Tibial artery (tissue), 4 donors: ENCODE data around the gene SCNN1A.

Source experiments
- DNase-seq, 2 donors: peaks; one replicate each; pipeline ENCODE4 v3.0.0-alpha.2; 2019
- H3K27ac ChIP-seq, 2 donors: fragments of 200-600 bp; sonication (generic) in 1 of 2; 1 replicate in 1 of 2; 2 replicates in 1 of 2; pipeline ENCODE4 v1.5.1; 2018 to 2019; ENCODE audit warnings: mild to moderate bottlenecking in 1 of 2
- H3K27me3 ChIP-seq, 2 donors: fragments of 200-600 bp; sonication (generic) in 1 of 2; one replicate each; pipeline versions ENCODE4 v1.5.1 to v1.6.0; 2016 to 2019
- H3K36me3 ChIP-seq, 3 donors: fragments of 200-600 bp; sonication (generic) in 2 of 3; one replicate each; pipeline ENCODE4 v1.5.1; 2016 to 2019; ENCODE audit warnings: mild to moderate bottlenecking in 2 of 3
- H3K4me1 ChIP-seq, 4 donors: fragments of 200-600 bp; sonication (generic) in 2 of 4; 1 replicate in 3 of 4; 2 replicates in 1 of 4; pipeline ENCODE4 v1.5.1; 2016 to 2019
- H3K4me3 ChIP-seq, 2 donors: fragments of 200-600 bp; sonication (generic) in 1 of 2; 1 replicate in 1 of 2; 2 replicates in 1 of 2; pipeline ENCODE4 v1.5.1; 2018 to 2019; ENCODE audit warnings: mild to moderate bottlenecking in 2 of 2
- H3K9me3 ChIP-seq, 3 donors: fragments of 200-600 bp; sonication (generic) in 1 of 3; one replicate each; pipeline ENCODE4 v1.5.1; 2016 to 2019
- intact Hi-C: fragments of 100-400 bp; cut with DNase I; formaldehyde crosslinking; loops from one replicate; pipeline ENCODE4 v1.15.0; 2023; ENCODE audit warnings: low total_unique reads
- TF ChIP-seq, protein P1 (sequence below), 2 experiments: fragments of 200-600 bp in 1 of 2; fragments of 450-650 bp in 1 of 2; IDR thresholded peaks; one replicate each; pipeline ENCODE4 v1.5.1; 2017 to 2019; ENCODE audit warnings: antibody characterized with exemption in 2 of 2, mild to moderate bottlenecking in 1 of 2, moderate library complexity in 1 of 2

Gene SCNN1A

DNA sequence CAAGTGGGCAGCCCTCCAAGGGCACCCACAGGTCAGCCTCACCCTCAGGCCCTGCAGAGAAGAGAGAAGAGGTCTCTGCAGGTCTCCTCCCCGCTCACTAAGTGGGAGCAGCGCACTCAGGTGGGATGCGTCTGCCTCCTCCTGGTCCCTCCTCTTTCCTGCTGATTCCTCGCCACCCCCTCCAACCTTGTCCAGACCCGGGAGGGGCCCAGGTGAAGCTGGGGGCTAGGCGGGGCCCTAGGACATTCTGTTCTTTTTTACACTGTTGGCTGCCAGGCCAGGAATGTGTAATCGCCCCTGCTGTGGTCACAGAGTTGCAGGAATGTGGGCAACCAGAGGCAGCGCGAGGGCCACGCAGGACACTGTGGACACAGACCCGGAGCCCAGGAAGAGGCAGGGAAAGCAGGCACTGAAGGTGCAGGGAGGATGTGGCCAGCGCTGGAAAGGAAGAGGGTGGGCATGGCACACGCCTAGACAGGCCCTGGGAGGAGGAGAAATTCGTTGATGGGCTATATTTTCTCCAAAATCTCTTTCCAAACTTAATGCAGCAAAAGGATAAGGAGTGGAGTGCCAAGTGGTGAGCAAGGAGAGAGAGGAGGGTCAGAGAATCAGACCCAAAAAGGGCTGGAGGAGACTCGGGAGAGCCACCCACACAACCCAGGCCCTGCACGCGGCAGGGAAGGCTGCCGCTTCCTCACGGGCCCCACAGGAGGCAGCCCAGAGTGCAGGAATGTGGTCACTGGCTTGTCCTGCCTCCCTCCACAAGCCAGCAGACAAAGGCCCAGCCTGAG is 911 bp upstream of the SCNN1A start:
- H3K27me3 ChIP-seq, result no peaks in the 10 kb centered on the region
- H3K27ac ChIP-seq, result peak overlapping the region; percentile 49 to 69
- no peaks in the 10 kb centered on the region for H3K9me3 ChIP-seq
- intact Hi-C loops, result no loop called here
- TF ChIP-seq, protein P1, sequence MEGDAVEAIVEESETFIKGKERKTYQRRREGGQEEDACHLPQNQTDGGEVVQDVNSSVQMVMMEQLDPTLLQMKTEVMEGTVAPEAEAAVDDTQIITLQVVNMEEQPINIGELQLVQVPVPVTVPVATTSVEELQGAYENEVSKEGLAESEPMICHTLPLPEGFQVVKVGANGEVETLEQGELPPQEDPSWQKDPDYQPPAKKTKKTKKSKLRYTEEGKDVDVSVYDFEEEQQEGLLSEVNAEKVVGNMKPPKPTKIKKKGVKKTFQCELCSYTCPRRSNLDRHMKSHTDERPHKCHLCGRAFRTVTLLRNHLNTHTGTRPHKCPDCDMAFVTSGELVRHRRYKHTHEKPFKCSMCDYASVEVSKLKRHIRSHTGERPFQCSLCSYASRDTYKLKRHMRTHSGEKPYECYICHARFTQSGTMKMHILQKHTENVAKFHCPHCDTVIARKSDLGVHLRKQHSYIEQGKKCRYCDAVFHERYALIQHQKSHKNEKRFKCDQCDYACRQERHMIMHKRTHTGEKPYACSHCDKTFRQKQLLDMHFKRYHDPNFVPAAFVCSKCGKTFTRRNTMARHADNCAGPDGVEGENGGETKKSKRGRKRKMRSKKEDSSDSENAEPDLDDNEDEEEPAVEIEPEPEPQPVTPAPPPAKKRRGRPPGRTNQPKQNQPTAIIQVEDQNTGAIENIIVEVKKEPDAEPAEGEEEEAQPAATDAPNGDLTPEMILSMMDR (IDR thresholded peaks at IDR 0.05), result peak; percentile 25 to 46
- H3K4me1 ChIP-seq, result peaks cover 0 to 55% (median 31%) of the 10 kb centered on the region in 4 donors
- peak; percentile 70 to 79 for DNase-seq
- H3K36me3 ChIP-seq, result no peaks in the 10 kb centered on the region
- no peak overlapping the region for H3K4me3 ChIP-seq

DNA sequence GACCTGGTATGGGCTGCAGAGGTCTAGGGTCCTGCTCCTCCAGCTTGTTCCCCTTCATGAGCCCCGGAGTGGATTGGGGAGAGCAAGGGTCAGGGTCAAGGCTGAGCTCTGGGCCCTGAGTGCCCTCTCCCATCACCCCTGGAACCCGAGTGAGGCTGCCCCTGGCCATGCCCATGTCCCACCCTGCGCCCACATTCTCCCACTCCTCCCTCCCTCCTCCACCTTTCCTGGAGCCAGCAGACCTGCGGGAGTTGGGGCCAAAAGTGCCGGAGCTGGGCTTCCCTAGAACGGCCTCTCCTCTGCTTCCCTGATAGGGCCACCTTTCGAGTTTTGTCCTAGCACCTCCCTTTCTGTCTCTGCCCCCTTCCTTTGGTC is 590 bp downstream of the SCNN1A start:
- intact Hi-C loops, result no loop called here
- no peak for DNase-seq
- Histone ChIP-seq H3K36me3 (no peaks in the 10 kb centered on the region), H3K9me3 (no peaks in the 10 kb centered on the region), H3K27me3 (no peaks in the 10 kb centered on the region), H3K4me1 (peaks cover 0 to 44% (median 34%) of the 10 kb centered on the region in 4 donors), H3K27ac (peak overlapping the region; percentile 49 to 69), H3K4me3 (no peak overlapping the region)
- TF ChIP-seq, protein P1 (IDR thresholded peaks at IDR 0.05), result no peak

DNA sequence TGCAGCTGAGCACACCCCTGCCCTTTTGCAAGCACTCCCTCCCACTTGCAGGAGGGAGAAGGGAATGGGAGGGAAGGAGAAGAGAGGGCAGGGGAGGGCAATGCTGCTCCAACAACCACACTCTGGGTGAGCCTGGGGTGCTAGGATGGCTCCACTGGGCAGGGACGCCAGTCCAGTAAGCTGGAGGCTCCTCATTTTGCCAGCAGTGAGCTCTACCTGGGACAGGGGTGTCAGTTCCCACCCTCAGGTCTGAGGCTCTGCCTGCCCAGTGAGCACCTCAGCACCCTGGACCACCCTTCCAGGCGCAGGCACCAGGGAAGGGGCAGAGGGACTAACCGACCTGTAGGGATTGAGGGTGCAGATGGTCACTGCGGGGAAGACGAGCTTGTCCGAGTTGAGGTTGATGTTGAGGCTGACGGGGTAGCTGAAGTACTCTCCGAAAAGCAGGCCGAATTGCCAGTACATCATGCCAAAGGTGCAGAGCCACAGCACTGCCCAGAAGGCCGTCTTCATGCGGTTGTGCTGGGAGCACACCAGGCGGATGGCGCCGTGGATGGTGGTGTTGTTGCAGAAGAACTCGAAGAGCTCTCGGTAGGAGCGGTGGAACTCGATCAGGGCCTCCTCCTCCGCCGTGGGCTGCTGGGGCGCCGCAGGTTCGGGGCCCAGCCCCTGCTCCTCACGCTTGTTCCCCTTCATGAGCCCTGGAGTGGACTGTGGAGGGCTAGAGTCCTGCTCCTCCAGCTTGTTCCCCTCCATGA is 1.2 kb downstream of the SCNN1A start:
- TF ChIP-seq, protein P1 (IDR thresholded peaks at IDR 0.05), result no peak
- no peak overlapping the region for H3K4me3 ChIP-seq
- H3K27ac ChIP-seq, result no peak overlapping the region

DNA sequence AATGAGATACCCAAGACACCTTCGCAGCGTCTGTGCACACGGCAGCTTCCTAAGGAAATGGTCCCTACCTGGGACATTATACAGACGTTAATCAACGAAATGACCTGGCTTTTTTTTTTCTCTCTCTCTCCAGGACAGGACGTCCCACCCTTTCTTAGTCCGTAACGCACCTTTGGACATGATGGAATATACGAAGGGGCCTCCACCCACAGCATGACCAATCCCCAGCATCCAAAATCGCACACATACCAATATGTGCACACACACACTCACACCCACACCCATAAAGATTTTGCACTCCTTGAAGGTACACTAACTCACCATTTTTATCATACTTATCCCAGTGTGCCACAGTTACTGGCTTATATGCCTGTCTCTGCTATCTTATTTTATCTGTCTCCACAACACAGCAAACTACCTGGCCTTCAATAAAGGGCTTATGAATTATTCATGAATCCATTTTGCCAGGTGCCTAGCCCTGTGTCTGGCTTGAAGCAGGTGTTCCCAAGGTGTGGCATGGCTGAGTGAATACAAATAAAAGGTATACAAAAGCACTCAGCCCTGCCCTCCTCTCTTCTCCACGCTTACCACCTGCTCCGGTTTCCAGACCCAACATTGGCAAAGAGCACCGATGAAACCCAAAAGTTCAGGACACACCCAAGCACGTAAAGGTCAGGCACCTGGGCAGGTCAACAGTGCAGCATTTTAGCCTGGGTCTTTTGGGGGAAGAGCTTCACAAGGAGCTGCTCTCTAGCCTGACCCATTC is 2.2 kb downstream of the SCNN1A start:
- Histone ChIP-seq H3K9me3 (no peaks in the 10 kb centered on the region), H3K36me3 (no peaks in the 10 kb centered on the region), H3K27ac (peak overlapping the region; percentile 54 to 62), H3K27me3 (no peaks in the 10 kb centered on the region), H3K4me3 (no peak overlapping the region), H3K4me1 (peaks cover 0 to 50% (median 33%) of the 10 kb centered on the region in 4 donors)
- DNase-seq, result no peak
- TF ChIP-seq, protein P1 (IDR thresholded peaks at IDR 0.05), result no peak
- intact Hi-C loops, result no loop called here

More for the DNA sequence above, 1.2 kb downstream of the SCNN1A start:
- H3K27me3 ChIP-seq, result no peaks in the 10 kb centered on the region
- peaks cover 0 to 45% (median 34%) of the 10 kb centered on the region in 4 donors for H3K4me1 ChIP-seq
- H3K36me3 ChIP-seq, result no peaks in the 10 kb centered on the region
- intact Hi-C loops, result no loop called here
- no peaks in the 10 kb centered on the region for H3K9me3 ChIP-seq
- DNase-seq, result peak in 1 of 2 donors; percentile 18

DNA sequence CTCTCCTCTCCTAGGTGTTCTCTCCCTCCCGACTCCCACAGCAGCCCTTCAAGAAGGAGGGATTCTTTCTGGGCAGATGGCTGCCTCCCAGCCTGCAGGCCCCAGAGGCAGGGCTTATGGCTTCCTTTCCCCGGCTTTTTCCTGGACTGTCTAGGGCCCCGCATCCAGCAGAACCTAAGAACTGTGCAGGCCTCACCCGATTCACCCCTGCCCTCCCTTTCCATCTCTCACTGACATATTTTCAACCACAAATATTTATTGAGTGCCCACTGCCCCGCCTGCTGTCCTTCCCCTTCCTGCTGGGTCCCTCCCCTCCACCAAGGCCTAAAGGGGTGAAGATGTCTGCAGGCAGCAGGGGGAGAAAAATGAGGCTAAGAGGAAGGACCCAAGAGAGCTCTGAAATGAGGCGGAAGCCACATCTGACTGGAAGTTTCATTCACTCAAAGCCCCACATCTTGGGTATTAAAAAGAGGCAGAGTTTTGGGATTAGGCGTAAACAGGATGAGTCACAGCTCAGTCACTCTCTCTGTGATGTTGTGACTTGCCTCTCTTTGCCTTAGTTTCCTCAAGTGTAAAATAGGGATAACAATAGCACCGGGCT is 2.9 kb downstream of the SCNN1A start:
- intact Hi-C loops, result no loop called here
- H3K4me1 ChIP-seq, result peaks cover 0 to 47% (median 28%) of the 10 kb centered on the region in 4 donors
- TF ChIP-seq, protein P1 (IDR thresholded peaks at IDR 0.05), result no peak
- H3K36me3 ChIP-seq, result no peaks in the 10 kb centered on the region
- H3K27me3 ChIP-seq, result no peaks in the 10 kb centered on the region
- no peaks in the 10 kb centered on the region for H3K9me3 ChIP-seq
- peak in 1 of 2 donors; percentile 48 for DNase-seq
- no peak overlapping the region for H3K4me3 ChIP-seq
- H3K27ac ChIP-seq, result peak overlapping the region; percentile 54 to 62
